ENCODE data around the gene CSNK1E. TPM values are rescaled to one million over a fixed set of nuclear protein-coding genes. Genes with fewer than 3 reads are reported as not detected.
A peak's percentile ranks its signal among the peaks of the same experiment; 100 is the strongest.

CSNK1E gene
- total RNA-seq, 4 donors from 2014 or later = 84.5 to 164 (median 112) TPM

DNA sequence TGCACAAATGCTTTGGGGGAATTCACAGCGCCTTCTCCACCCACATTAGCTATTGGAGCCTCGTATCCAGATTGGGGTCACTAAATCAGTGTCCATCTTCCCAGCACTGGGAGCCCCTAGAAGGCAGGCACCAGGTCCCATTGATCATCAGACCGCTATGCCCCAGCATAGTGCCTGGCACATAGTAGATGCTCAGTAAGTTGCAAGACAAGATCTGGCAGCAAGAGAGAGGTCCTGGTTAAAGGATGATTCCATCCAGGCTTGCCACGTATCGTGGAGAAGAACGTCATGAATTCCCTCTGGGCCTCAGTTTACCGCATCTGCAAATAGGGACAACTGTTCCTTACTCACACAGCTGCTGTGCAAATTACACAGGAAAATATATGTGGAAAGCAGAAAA is 46.1 kb downstream of the CSNK1E start:
- TF ChIP-seq, protein P1, sequence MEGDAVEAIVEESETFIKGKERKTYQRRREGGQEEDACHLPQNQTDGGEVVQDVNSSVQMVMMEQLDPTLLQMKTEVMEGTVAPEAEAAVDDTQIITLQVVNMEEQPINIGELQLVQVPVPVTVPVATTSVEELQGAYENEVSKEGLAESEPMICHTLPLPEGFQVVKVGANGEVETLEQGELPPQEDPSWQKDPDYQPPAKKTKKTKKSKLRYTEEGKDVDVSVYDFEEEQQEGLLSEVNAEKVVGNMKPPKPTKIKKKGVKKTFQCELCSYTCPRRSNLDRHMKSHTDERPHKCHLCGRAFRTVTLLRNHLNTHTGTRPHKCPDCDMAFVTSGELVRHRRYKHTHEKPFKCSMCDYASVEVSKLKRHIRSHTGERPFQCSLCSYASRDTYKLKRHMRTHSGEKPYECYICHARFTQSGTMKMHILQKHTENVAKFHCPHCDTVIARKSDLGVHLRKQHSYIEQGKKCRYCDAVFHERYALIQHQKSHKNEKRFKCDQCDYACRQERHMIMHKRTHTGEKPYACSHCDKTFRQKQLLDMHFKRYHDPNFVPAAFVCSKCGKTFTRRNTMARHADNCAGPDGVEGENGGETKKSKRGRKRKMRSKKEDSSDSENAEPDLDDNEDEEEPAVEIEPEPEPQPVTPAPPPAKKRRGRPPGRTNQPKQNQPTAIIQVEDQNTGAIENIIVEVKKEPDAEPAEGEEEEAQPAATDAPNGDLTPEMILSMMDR (IDR thresholded peaks at IDR 0.05) = no peak
- no peak for ATAC-seq (ENCODE audit: low FRiP score)
- no peak for DNase-seq (ENCODE audit: low spot score)

DNA sequence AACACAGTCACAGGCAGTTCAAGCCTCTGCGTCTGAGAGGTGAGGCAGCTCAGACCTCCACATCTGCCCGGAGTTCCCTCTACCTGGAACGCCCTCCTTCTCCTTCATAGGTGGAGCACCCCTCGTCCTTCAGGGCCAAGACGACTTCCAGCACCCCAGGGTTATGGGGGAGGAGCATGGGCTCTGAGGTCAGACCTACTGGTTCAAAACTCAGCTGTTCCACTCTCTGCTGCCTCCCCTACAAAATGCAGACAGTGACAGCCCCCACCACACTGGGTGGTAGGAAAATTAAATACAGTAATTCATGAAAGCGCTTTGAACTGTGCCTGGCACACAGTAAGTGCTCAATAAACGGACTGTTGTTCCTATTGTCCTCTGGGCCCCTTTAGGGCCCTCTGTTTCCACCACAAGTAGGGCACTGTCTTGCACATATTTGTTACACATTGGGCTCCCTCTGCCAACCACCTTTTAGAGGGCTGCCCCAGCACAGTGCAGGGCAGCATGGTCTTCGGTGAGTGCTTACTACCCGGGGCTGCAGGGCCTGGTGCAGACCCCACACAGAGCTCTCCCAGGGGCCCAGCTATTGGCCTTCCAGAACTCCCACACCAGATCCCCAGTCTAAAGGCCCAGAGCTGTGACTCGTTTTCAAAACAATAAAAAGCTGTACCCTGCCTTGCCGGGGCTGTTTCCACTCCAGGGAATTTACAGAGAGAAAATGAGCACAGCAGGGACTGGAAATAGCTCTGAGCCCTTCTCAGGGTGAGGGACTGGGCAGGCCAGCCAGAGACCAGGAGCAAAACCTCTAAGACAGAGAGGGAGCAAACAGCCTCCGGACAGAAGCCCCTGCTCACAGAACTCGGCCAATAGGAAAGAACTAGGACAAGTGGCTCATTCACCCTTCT is 46.9 kb downstream of the CSNK1E start:
- no peak for ATAC-seq (ENCODE audit: low FRiP score)
- TF ChIP-seq, protein P1 (IDR thresholded peaks at IDR 0.05) = no peak
- DNase-seq (ENCODE audit: low spot score) = no peak

DNA sequence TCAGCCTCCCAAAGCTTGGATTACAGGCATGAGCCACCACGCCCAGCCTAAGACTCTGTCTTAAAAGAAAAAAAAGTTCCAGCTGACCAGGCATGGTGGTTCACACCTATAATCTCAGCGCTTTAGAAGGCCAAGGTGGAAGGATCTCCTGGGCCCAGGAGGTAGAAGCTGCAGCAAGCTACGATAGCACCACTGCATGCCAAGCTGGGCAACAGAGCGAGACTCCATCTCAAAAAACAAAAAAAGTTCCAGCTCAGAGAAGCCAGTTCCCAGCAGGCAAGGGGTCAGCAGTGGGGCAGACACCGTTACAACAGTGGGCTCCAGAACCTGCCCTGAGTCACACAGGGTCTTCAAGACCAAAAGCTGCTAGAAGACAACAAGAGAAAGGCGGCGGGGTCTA is 47.8 kb downstream of the CSNK1E start:
- no peak for ATAC-seq (ENCODE audit: low FRiP score)
- TF ChIP-seq, protein P1 (IDR thresholded peaks at IDR 0.05) = no peak
- DNase-seq (ENCODE audit: low spot score) = no peak

DNA sequence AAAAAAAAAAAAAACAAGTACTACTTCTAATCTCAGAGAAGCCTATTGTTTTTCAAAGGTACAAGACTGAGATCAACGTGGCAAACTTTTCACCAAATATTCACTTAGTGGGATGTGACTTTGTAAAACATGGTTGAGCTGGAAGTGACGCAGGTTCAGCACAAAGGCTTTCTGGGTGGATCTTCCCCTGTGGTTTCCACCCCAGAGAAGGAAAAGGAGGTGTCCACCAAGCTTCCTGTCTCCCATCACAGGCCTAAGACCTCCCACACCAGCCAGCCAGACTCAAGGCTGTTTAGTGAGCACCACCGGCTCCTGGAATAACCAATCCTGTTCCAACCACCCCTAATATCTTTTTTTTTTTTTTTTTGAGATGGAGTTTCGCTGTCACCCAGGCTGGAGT is 50.1 kb downstream of the CSNK1E start:
- TF ChIP-seq, protein P1 (IDR thresholded peaks at IDR 0.05) = no peak
- DNase-seq (ENCODE audit: low spot score) = no peak
- ATAC-seq (ENCODE audit: low FRiP score) = peak; percentile 34

DNA sequence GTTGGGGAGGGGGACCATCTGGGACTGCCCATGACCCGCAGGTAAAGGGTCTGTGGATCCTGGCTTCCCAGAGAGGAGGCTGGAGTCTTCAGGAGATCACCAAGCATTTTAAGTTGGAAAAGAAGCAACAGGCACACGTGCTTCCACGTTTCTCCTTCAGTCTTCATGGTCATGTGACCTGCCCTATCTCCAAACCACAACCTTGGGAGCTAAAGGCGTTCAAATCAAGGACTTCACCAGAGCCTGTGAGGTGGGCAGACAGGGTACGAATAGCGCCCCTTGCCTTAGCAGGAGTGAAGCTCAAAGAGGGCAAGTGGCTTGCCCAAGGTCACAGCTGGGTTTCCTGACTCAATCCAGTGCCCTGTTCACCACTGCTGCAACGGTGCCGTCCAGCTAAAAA is 51.1 kb downstream of the CSNK1E start:
- ATAC-seq (ENCODE audit: low FRiP score) (no peak), DNase-seq (ENCODE audit: low spot score) (no peak)
- TF ChIP-seq, protein P1 (IDR thresholded peaks at IDR 0.05) = no peak

DNA sequence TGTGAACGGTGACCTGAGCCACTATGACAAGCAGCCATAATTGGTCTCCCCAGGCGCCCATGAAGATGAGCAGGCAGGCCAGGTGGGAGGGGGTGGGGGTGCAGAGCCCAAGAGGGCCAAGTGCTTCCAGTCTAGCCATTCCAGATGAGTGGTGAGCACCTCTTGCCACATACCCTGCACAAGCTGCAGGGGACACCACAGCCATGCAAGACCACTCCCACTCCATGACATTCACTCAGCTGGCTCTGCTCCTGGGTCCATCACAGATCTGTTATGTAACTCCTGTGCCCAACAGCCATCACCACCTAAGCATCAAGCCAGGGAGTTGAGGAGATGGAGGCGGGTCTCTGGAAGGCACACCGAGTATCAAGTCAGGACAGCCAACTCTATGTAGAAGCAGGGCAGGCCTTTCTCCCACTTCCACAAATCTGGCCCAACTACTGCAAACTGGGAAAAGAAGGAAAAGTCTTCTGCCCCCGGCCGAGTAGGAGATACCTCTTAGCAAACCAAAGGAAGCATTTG is 52.9 kb downstream of the CSNK1E start:
- ATAC-seq (ENCODE audit: low FRiP score) (no peak), DNase-seq (ENCODE audit: low spot score) (no peak)
- TF ChIP-seq, protein P1 (IDR thresholded peaks at IDR 0.05) = no peak

Measured in omental fat pad (tissue), 4 donors.